HS-5 (cell line): ENCODE results near the gene BDNF.

Source experiments
- DNase-seq: peaks from one replicate; pipeline ENCODE4 v3.0.0-alpha.2; 2012; ENCODE audit warnings: low read depth

Gene BDNF

DNA sequence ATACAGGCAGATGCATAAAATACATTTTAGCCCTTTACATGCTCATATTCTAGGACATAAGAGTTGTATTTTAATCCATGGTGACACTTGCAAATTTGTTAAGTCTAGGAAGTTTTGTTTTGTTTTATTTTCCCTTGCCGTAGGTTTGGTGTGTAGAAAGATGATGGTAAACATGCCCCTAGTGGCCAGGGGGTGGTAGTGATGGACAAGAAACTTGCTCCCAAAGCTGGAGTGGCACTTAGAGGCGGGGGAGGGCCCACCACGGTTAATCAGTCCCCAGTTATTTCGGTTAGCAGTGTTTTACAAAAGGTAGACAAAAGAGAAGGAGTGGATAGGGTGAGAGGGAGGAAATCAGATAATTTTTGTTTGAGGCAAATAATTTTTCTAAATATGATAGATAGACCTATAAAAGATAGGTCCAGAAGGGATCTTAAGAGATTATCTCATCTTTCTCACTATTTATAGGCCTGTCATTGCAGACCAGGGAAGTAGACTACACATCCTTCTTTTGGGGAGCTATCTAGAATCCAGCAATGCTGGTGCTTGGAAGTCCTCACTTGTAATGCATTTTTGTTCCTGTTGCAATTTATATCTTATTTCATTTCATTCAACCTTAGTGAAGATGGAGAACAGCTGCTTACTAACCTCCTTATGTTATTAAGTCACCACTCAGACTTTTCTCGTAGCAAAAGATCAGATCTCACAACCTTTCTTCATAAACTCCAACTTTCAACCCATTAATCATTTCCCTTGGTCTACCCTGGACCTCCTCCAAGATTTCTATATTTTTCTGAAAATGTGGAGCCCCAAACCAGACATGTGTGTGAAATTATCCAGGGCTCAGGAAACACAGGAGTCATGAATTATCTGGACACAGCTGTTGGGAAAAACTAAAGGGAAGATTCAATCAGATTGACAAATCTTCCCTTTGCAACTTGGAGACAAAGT, 5.9 kb upstream of the BDNF start:
- DNase-seq = no peak

DNA sequence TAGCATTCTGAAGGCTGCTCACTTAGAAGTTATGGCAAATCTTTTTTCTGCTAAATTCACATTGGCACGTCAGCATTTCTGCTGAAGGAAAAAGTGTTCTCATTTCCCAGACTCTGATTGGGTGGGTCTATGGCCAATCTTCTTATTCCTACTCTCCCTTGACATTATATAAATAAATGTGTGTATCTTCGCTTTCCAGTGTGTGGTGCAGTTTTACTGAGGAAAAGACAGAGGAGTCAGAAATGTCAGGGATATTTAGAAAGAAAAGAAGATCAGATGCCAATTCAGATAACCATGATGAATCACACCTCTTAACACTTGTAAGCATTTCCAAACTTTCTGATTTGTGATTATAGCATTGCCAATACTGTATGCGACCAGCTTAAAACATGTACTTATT, 3.2 kb upstream of the BDNF start:
- DNase-seq = no peak

DNA sequence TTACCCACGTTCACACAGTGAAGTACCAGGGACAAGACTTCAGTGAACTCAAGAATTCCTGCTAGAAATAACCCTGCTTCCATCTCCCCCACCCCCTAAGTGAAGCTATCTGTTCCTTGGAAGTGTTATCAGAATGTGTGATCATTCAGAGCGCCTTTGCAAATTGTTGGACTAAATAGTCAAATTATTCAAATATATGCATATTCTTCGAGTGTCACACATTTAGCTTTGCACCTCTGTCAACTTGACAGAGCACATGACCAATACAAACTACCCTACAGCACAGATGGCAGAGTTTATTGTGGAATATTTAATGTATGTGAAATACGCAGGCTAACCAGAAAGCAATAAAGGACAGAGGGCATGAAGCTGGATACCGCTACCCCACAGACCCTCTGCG, 2.6 kb upstream of the BDNF start:
- DNase-seq = no peak

DNA sequence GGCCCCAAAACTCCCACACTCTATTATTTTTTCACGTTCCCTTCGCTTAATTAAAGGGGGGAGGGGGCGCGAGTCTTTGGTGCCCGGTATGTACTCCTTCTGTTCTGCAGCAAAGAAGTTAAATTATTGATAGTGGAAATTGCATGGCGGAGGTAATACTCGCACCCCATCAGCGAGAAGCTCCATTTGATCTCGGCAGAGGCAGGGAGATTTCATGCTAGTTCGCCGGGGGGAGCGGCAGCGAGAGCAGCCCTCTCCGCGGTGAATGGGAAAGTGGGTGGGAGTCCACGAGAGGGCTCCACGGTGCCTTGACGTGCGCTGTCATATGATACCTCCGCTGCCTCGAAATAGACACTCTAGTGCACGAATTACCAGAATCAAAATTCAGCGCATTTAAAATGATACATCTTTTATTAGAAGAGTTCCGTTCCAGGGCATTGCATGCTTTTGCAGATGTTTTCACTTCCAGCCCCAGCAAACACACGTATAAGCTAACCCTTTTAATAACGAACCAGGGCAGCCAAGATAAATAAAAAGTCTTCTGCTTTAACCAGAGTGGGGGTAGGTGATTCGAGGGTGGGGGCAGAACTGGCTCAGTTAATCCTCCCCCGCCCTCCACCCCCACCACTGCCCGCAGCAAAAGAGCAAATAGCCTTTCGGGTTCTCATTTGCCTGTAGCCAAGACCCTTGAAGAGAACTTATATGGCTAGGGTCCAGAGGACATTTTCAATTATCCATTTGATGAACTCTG, 1.3 kb upstream of the BDNF start:
- DNase-seq = no peak

DNA sequence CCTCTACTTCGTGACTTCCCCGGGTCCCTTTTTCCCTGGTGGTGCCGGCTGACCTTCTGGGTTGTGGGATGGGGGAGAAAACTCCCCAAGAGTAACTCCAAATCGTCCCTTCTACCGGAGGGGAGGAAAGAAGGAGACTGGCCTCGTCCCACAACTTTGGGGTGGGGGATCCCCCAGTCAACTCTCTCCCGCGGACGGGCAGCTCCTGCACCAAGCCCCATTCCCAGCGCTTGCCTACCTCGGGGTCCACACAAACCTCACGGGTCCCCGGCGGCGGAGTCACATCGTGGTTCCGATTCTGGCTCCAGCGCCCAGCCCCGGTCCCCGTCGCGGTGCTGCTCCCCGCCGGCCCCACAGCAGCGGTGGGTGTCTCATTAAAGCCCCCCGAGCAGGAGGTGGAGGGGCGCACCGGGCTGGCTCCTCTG, 317 bp downstream of the BDNF start:
- no peak for DNase-seq

DNA sequence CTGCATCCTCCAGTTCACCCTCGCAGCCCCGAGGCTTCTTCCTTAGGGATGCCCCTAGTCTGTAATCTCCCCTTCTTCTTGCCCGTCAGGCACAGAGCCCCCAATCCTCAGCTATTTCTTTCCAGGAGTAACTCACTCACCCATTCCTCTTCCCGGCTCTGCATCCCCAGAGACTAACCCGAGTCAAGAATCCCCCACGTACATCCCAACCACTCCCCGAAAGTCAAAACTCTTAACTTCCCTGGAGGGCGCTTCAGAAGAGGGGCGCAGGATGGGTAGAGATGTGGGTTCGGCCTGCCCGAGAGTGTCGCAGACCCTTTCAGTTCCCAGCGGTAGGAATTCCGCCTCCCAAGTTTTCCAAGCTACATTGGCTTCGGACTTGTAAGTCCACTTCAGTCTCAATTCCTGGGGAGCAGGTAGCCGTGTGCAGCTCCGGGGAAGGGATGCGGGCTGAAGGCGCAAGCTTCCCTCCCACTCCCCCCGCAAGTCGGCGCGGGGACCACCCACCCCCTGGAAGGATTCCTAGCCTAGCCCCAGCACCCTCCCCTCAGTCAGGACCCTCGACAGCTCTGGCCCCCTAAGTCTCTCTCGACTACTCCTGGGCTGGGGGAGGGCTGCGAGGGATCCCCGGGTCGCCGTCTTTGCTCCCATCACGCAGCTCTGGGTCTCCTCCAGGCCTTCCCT, 871 bp downstream of the BDNF start:
- DNase-seq = no peak

DNA sequence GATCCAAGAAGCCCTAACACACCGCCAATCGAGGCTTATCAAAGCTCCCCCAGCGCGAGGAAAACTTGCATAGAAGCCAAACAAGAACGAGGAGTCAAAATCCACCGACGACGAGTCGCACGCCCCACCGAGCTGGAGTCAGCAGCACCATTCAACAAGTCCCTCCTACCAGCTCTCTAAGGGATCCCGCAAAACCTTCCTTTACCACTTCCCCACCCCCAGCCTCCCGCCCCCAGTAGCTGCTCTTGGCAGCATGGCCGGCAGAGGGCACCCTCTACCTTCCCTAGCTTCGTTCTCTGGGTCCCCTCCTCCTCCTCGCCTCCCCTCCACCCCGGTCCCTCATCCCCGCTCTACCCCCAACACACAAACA, 1.4 kb downstream of the BDNF start:
- no peak for DNase-seq

DNA sequence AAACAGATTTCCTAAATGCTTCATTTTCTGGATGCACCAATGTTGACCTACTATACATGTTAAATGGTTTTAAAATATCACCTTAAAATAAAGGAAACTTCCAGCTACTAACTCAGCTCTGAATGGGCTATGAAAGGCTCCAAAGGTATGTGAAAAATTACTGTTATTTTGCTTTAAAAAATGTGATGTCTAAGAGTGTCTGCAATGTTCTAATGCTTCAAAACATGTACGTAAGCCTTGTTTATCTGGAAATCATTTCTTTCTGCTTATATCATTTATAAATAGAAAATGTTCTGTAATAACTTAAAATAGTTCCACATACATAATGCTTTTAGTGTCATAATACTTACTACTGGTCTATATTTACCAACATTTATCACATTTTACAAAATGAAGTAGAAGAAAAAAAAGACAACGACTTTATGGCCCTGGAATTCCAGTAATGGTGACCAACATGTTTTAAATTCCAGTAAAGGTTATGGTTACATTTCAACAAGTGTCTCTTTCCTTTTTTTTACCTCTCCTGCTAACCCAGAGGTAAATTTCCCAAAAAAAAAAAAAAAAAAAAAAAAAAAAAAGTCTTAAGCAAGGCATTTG, 2.5 kb downstream of the BDNF start:
- no peak for DNase-seq

DNA sequence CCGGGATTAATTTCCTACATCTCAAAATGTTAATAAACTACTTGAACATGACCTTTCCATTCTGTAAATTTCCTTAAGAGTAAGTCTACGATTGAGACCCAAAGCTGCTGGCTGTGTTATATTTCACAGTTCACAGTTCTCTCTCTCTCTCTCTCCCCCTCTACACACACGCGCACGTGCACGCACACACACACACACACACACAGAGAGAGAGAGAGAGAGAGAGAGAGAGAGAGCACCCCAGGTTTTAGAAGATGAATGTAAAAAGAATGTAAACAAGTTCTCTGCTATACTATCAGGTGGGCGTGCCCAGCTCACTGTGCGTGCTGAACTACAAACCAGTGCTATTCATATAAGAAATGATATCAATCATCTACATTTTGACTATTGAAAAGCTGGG, 3.3 kb downstream of the BDNF start:
- no peak for DNase-seq

DNA sequence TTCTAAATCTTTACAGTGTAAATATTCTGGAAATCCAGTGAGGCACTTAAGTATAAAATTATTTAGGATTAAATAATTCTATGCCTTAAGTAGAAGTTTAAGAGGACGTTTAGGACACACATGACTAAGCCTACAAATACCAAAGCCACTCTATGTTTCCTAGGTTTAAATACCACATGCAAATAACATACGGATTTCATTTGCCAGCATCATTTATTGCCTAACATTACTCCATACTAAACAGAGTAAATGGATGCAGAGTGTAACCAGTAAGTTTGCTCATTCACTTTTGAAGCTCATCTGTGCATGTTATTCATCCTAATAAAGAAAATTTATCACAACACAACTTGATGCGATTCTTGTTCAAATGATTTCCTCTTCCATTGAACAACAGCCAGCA, 4.1 kb downstream of the BDNF start:
- no peak for DNase-seq

DNA sequence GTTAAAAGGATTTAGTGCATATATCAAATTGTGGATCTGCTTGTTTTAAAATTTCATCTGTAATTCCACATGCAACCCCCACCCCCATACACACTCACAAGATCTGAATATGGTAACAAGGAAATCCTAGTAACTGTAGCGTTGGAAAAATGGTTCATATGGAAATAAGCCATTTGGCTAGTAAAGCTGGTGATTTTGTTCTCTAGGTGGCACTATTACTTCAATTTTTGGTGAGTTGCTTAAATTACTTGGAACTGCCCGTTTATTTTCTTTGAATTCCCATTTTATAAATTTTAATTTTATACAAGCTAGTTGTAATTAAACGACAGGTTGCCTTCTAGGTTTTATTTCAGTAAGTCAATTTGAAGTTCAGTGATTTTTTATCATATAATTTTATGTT, 5.3 kb downstream of the BDNF start:
- DNase-seq = no peak

DNA sequence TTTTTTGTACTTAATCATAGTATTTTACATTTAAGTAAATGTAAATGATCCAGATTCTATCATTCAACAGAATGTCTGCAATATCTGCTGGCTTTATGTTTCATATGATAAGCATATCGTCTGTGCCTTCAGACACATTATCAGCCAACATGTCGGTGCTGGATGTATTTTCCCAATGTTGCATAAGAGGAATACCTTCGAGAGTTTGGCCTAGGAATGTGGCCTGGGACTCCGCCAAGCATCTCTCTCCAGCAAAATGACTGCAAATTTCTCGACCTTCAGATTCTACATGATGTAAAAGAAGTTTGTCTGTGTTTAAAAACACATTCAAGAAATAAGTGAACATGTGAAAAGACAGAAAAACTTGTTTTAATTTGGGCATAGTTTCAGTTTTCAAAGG, 6.9 kb downstream of the BDNF start:
- no peak for DNase-seq

DNA sequence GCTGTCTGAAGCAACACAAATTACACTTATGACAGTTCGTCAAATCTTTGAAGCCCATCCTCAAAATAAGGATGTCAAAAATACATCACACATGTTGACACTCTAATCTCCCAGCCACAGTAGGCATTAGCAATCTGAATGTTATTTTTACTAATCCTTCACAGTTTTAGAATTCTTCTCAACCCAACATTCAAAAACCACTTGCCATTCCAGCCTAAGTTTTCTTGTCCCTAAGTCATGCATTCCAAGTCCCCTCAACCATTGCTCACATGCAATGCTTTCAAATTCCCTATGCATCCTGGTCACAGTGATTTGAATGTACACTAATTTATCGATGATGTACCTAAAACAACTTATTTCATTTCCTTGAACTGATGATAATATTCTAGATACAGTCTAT, 7.5 kb downstream of the BDNF start:
- no peak for DNase-seq

DNA sequence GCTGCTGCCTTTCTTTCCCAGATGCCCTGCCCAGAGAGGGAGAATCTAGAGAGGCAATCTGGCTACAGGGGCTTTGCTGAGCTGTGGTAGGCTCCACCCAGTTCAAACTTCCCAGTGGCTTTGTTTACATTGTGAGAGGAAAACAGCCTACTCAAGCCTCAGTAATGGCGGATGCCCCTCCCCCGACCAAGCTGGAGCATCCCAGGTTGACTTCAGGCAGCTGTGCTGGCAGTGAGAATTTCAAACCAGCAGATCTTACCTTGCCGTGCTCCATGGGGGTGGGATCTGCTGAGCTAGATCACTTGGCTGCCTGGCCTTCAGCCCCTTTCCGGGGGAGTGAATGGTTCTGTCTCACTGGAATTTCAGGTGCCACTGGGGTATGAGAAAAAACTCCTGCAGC, 12.2 kb downstream of the BDNF start:
- no peak for DNase-seq

DNA sequence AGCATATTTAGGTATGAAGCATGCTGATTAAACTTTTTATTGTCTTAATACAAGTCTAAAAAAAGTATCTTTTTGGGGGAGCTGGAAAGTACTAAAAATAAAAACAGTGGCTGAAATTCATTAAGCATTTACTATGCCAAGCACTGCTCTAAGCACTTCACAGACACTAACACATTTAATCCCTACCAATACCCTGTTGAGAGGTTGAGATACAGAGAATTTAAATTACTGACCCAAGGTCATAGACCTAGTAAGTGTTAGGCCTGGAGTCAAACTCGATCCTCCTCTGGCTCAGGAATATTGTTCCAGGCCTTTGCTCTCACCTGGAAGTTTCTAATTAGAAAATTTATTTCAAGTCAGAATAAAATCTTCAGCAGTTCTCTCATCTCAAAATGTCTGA, 18.6 kb downstream of the BDNF start:
- DNase-seq = no peak

DNA sequence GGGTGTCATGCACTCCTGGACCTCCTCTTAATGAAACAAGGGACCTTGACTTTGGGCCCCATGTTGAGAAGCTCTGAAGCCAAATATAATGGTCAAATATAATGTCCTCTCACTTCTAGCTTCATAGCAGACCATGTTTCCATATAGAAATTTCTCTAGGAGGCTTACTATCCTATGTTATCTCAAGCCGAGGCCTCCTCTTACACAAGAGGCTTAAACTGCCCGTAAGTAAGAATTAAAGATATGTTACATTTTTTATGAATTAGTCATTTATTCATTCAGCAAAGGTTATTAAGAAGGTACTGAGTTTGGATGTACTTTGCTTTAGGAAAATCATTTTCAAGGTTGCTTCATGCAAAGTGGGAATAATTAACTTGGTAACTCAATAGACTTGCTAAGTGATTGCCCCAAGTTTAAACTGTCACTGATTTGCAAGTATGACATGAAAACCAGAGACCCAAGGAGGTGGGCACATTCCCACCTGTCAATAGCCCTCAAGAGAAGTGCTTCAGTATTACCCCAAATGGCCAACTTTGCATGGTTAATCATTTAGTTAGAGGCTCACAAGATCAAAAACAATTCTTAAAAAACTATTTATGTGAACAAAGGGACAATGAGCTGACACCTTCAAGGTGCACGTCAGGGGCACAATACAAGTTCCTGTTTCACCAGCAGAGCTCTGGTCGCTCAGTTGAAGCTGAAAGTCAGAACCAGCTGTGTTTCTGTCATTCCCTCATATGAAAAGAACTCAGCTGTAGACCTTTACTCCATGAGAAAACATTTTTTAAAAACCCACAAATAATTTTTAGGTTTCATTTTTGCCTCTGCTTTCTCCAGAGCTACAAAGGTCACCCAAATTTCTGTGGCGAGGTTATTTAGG, 20.9 kb downstream of the BDNF start:
- DNase-seq = no peak

DNA sequence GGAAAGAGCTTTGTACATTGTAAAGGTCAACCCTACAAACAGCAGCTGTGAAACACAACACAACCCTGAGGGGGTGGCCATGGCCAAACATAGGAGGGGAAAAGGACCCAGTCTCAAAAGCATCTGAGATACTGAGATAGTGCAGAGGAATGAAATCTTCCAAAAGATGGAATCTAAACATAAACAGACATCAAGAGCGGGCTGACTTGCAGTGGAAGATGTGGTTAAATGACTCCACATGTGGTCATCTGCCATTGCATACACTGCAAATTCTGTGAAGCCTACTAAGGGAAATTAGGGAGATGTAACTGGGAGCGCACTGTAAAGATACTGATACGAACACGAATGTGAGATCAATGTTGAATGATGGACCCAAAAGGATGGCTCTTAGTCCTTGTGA, 22.0 kb downstream of the BDNF start:
- DNase-seq = no peak

DNA sequence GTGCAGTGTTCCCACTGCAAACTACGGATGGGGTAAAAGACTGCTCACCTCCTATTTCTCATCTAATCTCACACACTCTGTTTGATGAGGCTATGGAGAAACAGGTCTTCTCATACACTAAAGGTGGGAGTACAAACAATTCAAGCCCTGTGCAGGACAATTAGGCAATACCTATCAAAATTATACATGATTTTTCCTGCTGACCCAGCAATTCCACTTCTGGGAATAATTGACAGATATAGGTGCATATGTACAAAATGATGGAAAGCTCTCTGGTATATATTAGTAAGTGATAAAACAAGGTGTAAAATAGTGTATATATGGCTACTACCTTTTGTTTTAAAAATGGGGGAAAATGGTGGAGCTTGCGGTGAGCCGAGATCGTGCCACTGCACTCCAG, 23.1 kb downstream of the BDNF start:
- DNase-seq = no peak

DNA sequence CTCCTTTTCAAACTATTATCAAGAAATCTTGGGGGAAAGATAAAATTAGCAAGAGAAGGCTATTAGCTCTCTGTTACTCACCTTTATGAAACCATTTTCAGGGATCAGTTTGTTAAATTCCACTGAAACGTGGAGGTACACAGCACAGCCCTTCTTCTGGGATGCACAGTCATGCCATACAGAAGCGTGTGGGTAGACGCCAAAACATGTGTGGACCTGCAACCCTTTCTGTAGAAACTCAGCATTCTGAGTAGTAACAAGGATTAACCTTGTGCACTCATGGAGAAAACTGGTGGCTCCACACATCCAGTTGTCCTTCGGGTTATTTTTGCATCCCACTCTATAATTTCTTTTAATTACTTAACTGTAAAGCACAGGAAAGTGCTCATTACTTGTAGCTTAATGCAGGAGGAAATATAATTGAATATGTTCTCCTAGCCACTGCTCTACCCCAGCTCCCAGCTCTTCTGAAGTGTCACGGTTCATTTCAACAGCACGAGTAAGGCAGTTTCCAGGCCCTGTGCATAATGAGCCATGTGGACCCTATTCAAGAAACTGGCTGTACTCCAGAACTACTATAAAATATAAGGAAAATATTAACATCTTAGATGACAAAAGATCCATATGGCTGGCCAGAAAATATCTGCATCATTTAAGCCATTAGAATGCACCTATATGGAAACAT, 26.1 kb downstream of the BDNF start:
- no peak for DNase-seq

DNA sequence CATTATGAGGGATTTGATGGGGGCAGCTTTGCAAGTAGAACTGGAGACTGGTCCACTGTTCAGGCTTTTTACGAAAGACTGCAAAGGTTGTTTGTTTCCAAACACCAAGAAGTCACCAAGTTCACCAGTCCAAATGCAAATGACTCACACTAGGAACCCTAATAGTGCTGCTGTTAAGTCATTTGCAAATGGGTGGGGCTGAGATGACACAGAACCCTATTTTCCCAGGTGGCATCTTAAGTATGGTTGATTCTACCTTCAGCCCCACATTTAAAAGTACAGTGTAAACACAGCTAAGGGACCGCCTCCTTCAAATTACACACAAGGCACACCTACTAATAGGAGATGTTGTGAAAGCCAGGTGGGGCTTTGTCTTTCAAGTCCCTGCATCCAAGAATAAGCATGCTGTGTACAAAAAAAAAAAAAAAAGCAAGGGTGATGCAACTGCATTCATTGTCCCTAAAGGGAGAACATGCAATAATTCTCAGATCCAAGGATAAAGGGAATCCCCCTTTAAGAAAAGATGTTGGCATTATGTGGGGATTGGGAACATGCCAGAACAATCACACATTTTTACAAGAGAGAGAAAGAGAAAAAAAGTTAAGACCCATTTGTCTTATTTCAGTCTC, 27.3 kb downstream of the BDNF start:
- DNase-seq = no peak
